ENCODE measurements around the gene TTN. TPM values are rescaled to one million over a fixed set of nuclear protein-coding genes. Genes with fewer than 3 reads are reported as not detected.

The TTN gene
- total RNA-seq, 1 donor from 2014 or later = 0.50 TPM

GRCh38 chr2:178806543-178806942, 680 bp downstream of the TTN start:
- Histone ChIP-seq H3K9ac (ENCODE audit: low read length) (no peak overlapping the region), H4K20me1 (ENCODE audit: insufficient read depth, low read length) (no peaks in the 10 kb centered on the region), H3K79me2 (ENCODE audit: insufficient read depth, low read length) (no peaks in the 10 kb centered on the region), H3K4me3 (ENCODE audit: insufficient read depth, low read depth, low read length) (no peak overlapping the region), H3K27ac (ENCODE audit: low read depth, low read length) (no peak overlapping the region), H3K36me3 (ENCODE audit: insufficient read depth, low read length) (no peaks in the 10 kb centered on the region), H3K27me3 (ENCODE audit: insufficient read depth, low read length) (no peaks in the 10 kb centered on the region), H3K4me2 (ENCODE audit: low read length) (no peak overlapping the region), H3K9me3 (ENCODE audit: insufficient read depth, low read depth, low read length) (no peaks in the 10 kb centered on the region), H2AFZ (ENCODE audit: low read depth, low read length) (no peak overlapping the region), H3K4me1 (ENCODE audit: insufficient read depth, low read length) (no peaks in the 10 kb centered on the region)
- no peaks in the 10 kb centered on the region for H3K36me3 Mint-ChIP-seq (ENCODE audit: low read depth, unreplicated experiment)
- no peak overlapping the region for H3K27ac Mint-ChIP-seq (ENCODE audit: unreplicated experiment)
- no peaks in the 10 kb centered on the region for H3K9me3 Mint-ChIP-seq (ENCODE audit: unreplicated experiment)
- TF ChIP-seq EZH2 (IDR thresholded peaks at IDR 0.05; ENCODE audit: insufficient read depth, low read length) = no peak
- TF ChIP-seq, protein P1, sequence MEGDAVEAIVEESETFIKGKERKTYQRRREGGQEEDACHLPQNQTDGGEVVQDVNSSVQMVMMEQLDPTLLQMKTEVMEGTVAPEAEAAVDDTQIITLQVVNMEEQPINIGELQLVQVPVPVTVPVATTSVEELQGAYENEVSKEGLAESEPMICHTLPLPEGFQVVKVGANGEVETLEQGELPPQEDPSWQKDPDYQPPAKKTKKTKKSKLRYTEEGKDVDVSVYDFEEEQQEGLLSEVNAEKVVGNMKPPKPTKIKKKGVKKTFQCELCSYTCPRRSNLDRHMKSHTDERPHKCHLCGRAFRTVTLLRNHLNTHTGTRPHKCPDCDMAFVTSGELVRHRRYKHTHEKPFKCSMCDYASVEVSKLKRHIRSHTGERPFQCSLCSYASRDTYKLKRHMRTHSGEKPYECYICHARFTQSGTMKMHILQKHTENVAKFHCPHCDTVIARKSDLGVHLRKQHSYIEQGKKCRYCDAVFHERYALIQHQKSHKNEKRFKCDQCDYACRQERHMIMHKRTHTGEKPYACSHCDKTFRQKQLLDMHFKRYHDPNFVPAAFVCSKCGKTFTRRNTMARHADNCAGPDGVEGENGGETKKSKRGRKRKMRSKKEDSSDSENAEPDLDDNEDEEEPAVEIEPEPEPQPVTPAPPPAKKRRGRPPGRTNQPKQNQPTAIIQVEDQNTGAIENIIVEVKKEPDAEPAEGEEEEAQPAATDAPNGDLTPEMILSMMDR (IDR thresholded peaks at IDR 0.05; ENCODE audit: insufficient read depth, low read depth, low read length) = no peak
- DNase-seq (ENCODE audit: low read depth) (no peak), FAIRE-seq (no peak)
- H3K4me3 Mint-ChIP-seq (ENCODE audit: unreplicated experiment) = no peak overlapping the region
- H3K27me3 Mint-ChIP-seq (ENCODE audit: low read depth, unreplicated experiment) = no peaks in the 10 kb centered on the region
- peaks cover 8% of the 10 kb centered on the region for H3K4me1 Mint-ChIP-seq (ENCODE audit: low read depth, unreplicated experiment)

- TF ChIP-seq EZH2 (IDR thresholded peaks at IDR 0.05; ENCODE audit: insufficient read depth, low read length) = no peak
- TF ChIP-seq, protein P1 (IDR thresholded peaks at IDR 0.05; ENCODE audit: insufficient read depth, low read depth, low read length) = no peak
- no peak overlapping the region for H3K27ac ChIP-seq (ENCODE audit: low read depth, low read length)
- no peak overlapping the region for H3K4me3 Mint-ChIP-seq (ENCODE audit: unreplicated experiment)
- no peaks in the 10 kb centered on the region for H3K9me3 ChIP-seq (ENCODE audit: insufficient read depth, low read depth, low read length)
- DNase-seq (ENCODE audit: low read depth) (no peak), FAIRE-seq (no peak)
- H3K9me3 Mint-ChIP-seq (ENCODE audit: unreplicated experiment) = no peaks in the 10 kb centered on the region
- H3K79me2 ChIP-seq (ENCODE audit: insufficient read depth, low read length) = no peaks in the 10 kb centered on the region
- H3K27me3 ChIP-seq (ENCODE audit: insufficient read depth, low read length) = no peaks in the 10 kb centered on the region
- no peak overlapping the region for H3K4me2 ChIP-seq (ENCODE audit: low read length)
- no peak overlapping the region for H2AFZ ChIP-seq (ENCODE audit: low read depth, low read length)
- H3K4me1 ChIP-seq (ENCODE audit: insufficient read depth, low read length) = no peaks in the 10 kb centered on the region
- no peaks in the 10 kb centered on the region for H3K36me3 Mint-ChIP-seq (ENCODE audit: low read depth, unreplicated experiment)
- H4K20me1 ChIP-seq (ENCODE audit: insufficient read depth, low read length) = no peaks in the 10 kb centered on the region
- peaks cover 8% of the 10 kb centered on the region for H3K4me1 Mint-ChIP-seq (ENCODE audit: low read depth, unreplicated experiment)
- H3K36me3 ChIP-seq (ENCODE audit: insufficient read depth, low read length) = no peaks in the 10 kb centered on the region
- no peak overlapping the region for H3K9ac ChIP-seq (ENCODE audit: low read length)
- no peak overlapping the region for H3K4me3 ChIP-seq (ENCODE audit: insufficient read depth, low read depth, low read length)
- H3K27me3 Mint-ChIP-seq (ENCODE audit: low read depth, unreplicated experiment) = no peaks in the 10 kb centered on the region
- H3K27ac Mint-ChIP-seq (ENCODE audit: unreplicated experiment) = no peak overlapping the region
These were observed 1.8 kb downstream of the TTN start for GRCh38 chr2:178805457-178805856.

DNA sequence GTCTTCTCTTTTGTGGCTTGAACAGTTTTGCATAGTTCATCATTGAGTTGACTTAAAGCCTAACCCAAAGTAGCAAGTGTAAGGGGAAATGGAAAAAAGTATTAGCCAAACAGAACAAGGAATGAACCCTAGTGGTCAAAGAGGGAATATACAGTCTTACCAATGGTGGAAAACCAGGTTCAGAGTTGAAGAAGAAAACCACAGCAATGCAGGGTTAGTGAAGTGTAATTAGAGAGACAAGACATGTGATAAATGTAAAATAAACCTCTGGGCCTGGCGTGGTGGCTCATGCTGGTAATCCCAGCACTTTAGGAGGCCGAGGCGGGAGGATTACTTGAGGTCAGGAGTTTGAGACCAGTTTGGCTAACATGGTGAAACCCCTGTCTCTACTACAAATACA, 2.4 kb downstream of the TTN start:
- Histone ChIP-seq H3K9me3 (ENCODE audit: insufficient read depth, low read depth, low read length) (no peaks in the 10 kb centered on the region), H4K20me1 (ENCODE audit: insufficient read depth, low read length) (no peaks in the 10 kb centered on the region), H3K9ac (ENCODE audit: low read length) (no peak overlapping the region), H3K36me3 (ENCODE audit: insufficient read depth, low read length) (no peaks in the 10 kb centered on the region), H3K79me2 (ENCODE audit: insufficient read depth, low read length) (no peaks in the 10 kb centered on the region), H3K4me1 (ENCODE audit: insufficient read depth, low read length) (no peaks in the 10 kb centered on the region), H3K27me3 (ENCODE audit: insufficient read depth, low read length) (no peaks in the 10 kb centered on the region), H3K27ac (ENCODE audit: low read depth, low read length) (no peak overlapping the region), H2AFZ (ENCODE audit: low read depth, low read length) (no peak overlapping the region), H3K4me2 (ENCODE audit: low read length) (no peak overlapping the region), H3K4me3 (ENCODE audit: insufficient read depth, low read depth, low read length) (no peak overlapping the region)
- H3K4me3 Mint-ChIP-seq (ENCODE audit: unreplicated experiment) = no peak overlapping the region
- no peaks in the 10 kb centered on the region for H3K27me3 Mint-ChIP-seq (ENCODE audit: low read depth, unreplicated experiment)
- DNase-seq (ENCODE audit: low read depth) (no peak), FAIRE-seq (no peak)
- TF ChIP-seq EZH2 (IDR thresholded peaks at IDR 0.05; ENCODE audit: insufficient read depth, low read length) = no peak
- TF ChIP-seq, protein P1 (IDR thresholded peaks at IDR 0.05; ENCODE audit: insufficient read depth, low read depth, low read length) = peak; percentile 37
- H3K27ac Mint-ChIP-seq (ENCODE audit: unreplicated experiment) = no peak overlapping the region
- peaks cover 8% of the 10 kb centered on the region for H3K4me1 Mint-ChIP-seq (ENCODE audit: low read depth, unreplicated experiment)
- no peaks in the 10 kb centered on the region for H3K36me3 Mint-ChIP-seq (ENCODE audit: low read depth, unreplicated experiment)
- H3K9me3 Mint-ChIP-seq (ENCODE audit: unreplicated experiment) = no peaks in the 10 kb centered on the region
